HepG2 (cell line): ENCODE measurements around the gene FAM222A. TPM values are rescaled to one million over a fixed set of nuclear protein-coding genes. Genes with fewer than 3 reads are reported as not detected.

Source experiments
- ARNTL ChIP-seq: sonication (generic); formaldehyde crosslinking; IDR thresholded peaks from 2 replicates; pipeline ENCODE4 v1.4.0; 2020; ENCODE audit warnings: mild to moderate bottlenecking, missing genetic modification reagents
- ATF1 ChIP-seq: IDR thresholded peaks from 2 replicates; pipeline ENCODE4 v1.6.1; 2016; ENCODE audit warnings: mild to moderate bottlenecking, control low read depth
- BCL6 ChIP-seq: IDR thresholded peaks from 2 replicates; pipeline ENCODE4 v1.6.1; 2016; ENCODE audit warnings: missing genetic modification reagents, missing compliant biosample characterization
- BHLHE40 ChIP-seq: IDR thresholded peaks from 2 replicates; pipeline ENCODE4 v1.6.1; 2011; ENCODE audit warnings: low read length, improper control_type of control experiment
- CERS6 ChIP-seq: sonication (generic); formaldehyde crosslinking; IDR thresholded peaks from 2 replicates; pipeline ENCODE4 v1.5.0; 2020; ENCODE audit warnings: missing genetic modification reagents
- CREM ChIP-seq, 2 experiments: sonication (generic) in 1 of 2; formaldehyde crosslinking in 1 of 2; IDR thresholded peaks; 2 replicates each; pipeline versions ENCODE4 v1.4.0 to v1.6.1; 2016 to 2020; ENCODE audit warnings: antibody characterized with exemption in 1 of 2, mild to moderate bottlenecking in 1 of 2, missing genetic modification reagents in 1 of 2
- ELF3 ChIP-seq: IDR thresholded peaks from 2 replicates; pipeline ENCODE4 v1.6.1; 2016; ENCODE audit warnings: missing genetic modification reagents, missing compliant biosample characterization
- HIC2 ChIP-seq: sonication (generic); formaldehyde crosslinking; IDR thresholded peaks from 2 replicates; pipeline ENCODE4 v1.9.0; 2022; ENCODE audit warnings: low read depth, missing genetic modification reagents
- HMG20A ChIP-seq: IDR thresholded peaks from 2 replicates; pipeline ENCODE4 v1.6.1; 2016; ENCODE audit warnings: borderline replicate concordance
- HNF1B ChIP-seq: sonication (generic); formaldehyde crosslinking; IDR thresholded peaks from 2 replicates; pipeline ENCODE4 v1.5.1; 2020; ENCODE audit warnings: mild to moderate bottlenecking, moderate library complexity, missing genetic modification reagents
- HOXA3 ChIP-seq: sonication (generic); formaldehyde crosslinking; IDR thresholded peaks from 2 replicates; pipeline ENCODE4 v1.5.0; 2020; ENCODE audit warnings: missing genetic modification reagents
- JARID2 ChIP-seq: sonication (generic); formaldehyde crosslinking; IDR thresholded peaks from 2 replicates; pipeline ENCODE4 v1.8.1; 2023; ENCODE audit warnings: missing genetic modification reagents, inconsistent platforms; ENCODE audit not compliant: insufficient replicate concordance
- MXI1 ChIP-seq: IDR thresholded peaks from 3 replicates; pipeline ENCODE4 v1.6.1; 2012; ENCODE audit warnings: low read depth, low read length, inconsistent platforms, borderline replicate concordance
- NFYB ChIP-seq: sonication (generic); formaldehyde crosslinking; IDR thresholded peaks from 2 replicates; pipeline ENCODE4 v1.4.0; 2020; ENCODE audit warnings: missing genetic modification reagents
- REPIN1 ChIP-seq: sonication (generic); formaldehyde crosslinking; IDR thresholded peaks from 2 replicates; pipeline ENCODE4 v1.8.0; 2022; ENCODE audit warnings: missing genetic modification reagents, low read depth, mild to moderate bottlenecking, borderline replicate concordance
- SOX5 ChIP-seq: IDR thresholded peaks from 2 replicates; pipeline ENCODE4 v1.6.1; 2016; ENCODE audit warnings: borderline replicate concordance
- ZBTB3 ChIP-seq: sonication (generic); formaldehyde crosslinking; IDR thresholded peaks from 2 replicates; pipeline ENCODE4 v1.4.0; 2020; ENCODE audit warnings: low read depth, mild to moderate bottlenecking, moderate library complexity, missing genetic modification reagents, borderline replicate concordance
- ZNF12 ChIP-seq: sonication (generic); formaldehyde crosslinking; IDR thresholded peaks from 2 replicates; pipeline ENCODE4 v1.5.0; 2020; ENCODE audit warnings: missing genetic modification reagents
- ZNF138 ChIP-seq: sonication (generic); formaldehyde crosslinking; IDR thresholded peaks from 2 replicates; pipeline ENCODE4 v1.5.0; 2020; ENCODE audit warnings: mild to moderate bottlenecking, low read depth, missing genetic modification reagents
- ZNF160 ChIP-seq: sonication (generic); formaldehyde crosslinking; IDR thresholded peaks from 2 replicates; pipeline ENCODE4 v1.8.0; 2022; ENCODE audit warnings: mild to moderate bottlenecking, inconsistent platforms, missing genetic modification reagents
- polyA plus RNA-seq, 8 experiments: library from polyadenylated mRNA; depleted of rRNA in 3 of 8; stranded (reverse) in 7 of 8; unstranded in 1 of 8; fragments of >200 nt; fragmentation: Illumina TruSeq in 4 of 8; extraction: Trizol in 4 of 8; gene quantifications; 2 replicates each; pipeline versions ENCODE4 v1.2.1 to v1.2.3, GENCODE V29; 2011 to 2016; ENCODE audit warnings: low read depth in 4 of 8, missing spikeins in 1 of 8, mixed read lengths in 1 of 8; ENCODE audit not compliant: insufficient read depth in 1 of 8
- total RNA-seq, 5 experiments: library from RNA; depleted of rRNA; stranded (reverse); fragments of >200 nt; fragmentation: Illumina TruSeq; extraction: Trizol; gene quantifications; 2 replicates each; pipeline ENCODE4 v1.2.3, GENCODE V29; 2016; ENCODE audit warnings: low read depth in 1 of 5
- TF ChIP-seq, protein P1 (sequence below): sonication (generic); formaldehyde crosslinking; IDR thresholded peaks from 2 replicates; pipeline ENCODE4 v1.9.0; 2021; ENCODE audit warnings: missing genetic modification reagents, borderline replicate concordance

FAM222A gene
- total and polyA plus RNA-seq, 2 of the 13 experiments (the other 11 are each of a cell fraction or from before 2014, with no cell fraction given): 2.7 to 9.6 TPM

DNA sequence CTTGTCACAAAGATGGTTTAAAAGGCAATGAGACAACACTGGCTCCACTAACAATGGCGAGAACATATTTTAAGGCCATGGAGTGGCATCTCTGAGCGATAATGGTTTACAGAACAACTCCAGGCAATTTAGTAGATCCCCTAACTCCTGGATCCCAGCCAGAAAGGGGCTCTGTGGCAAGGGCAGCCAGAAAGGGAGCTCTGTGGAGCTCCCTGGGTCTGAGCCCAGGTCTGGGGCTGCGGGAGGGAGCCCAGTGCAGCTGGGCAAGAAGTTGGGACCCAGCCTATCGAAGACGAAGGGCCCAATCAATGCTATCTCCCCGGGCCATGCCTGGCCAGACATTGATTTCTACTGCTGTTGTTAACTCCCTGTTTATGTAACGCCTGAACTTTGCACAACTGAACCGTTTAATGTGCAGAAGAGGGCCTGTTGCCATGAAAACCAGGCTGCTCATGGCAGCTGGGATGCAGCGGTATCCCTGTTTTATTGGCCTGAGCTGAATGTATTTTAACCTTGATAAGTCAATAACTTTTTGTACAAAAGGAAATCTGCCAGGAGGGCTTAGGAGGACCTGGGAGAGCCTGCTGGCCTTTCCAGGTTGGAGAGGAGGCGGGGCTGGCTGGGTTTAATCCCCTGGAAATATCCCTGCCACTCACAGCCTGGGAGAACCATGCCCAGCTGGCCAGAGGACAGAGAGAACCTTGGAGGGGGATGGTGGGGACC, 6.7 kb upstream of the FAM222A start (continued):
- TF ChIP-seq ZBTB3 (CRISPR knock-in tag) (no peak), NFYB (CRISPR knock-in tag) (no peak), CREM (IDR thresholded peaks at IDR 0.05) (peak; percentile 61), CREM (CRISPR knock-in tag; IDR thresholded peaks at IDR 0.05) (no peak), REPIN1 (CRISPR knock-in tag) (peak; percentile 56; the same call in 1 of the 2 replicates), HNF1B (CRISPR knock-in tag) (peak; percentile 53; the same call in 1 of the 2 replicates), CERS6 (no peak), JARID2 (CRISPR knock-in tag) (no peak), ZNF160 (CRISPR knock-in tag) (no peak), HMG20A (CRISPR knock-in tag) (peak; percentile 58; the same call in 1 of the 2 replicates), ZNF138 (no peak), HIC2 (no peak), ARNTL (peak; percentile 21; the same call in 1 of the 2 replicates), ATF1 (CRISPR knock-in tag) (no peak), SOX5 (CRISPR knock-in tag) (peak; percentile 51; the same call in 1 of the 2 replicates), BHLHE40 (0 out of 2 replicates have a peak, but pooled peaks have one; percentile 16), ZNF12 (CRISPR knock-in tag) (no peak), BCL6 (CRISPR knock-in tag) (peak; percentile 60; the same call in 1 of the 2 replicates), HOXA3 (peak; percentile 62; the same call in 1 of the 2 replicates), MXI1 (peak; percentile 67; the same call in 1 of the 3 replicates), ELF3 (CRISPR knock-in tag) (no peak)
- TF ChIP-seq, protein P1, sequence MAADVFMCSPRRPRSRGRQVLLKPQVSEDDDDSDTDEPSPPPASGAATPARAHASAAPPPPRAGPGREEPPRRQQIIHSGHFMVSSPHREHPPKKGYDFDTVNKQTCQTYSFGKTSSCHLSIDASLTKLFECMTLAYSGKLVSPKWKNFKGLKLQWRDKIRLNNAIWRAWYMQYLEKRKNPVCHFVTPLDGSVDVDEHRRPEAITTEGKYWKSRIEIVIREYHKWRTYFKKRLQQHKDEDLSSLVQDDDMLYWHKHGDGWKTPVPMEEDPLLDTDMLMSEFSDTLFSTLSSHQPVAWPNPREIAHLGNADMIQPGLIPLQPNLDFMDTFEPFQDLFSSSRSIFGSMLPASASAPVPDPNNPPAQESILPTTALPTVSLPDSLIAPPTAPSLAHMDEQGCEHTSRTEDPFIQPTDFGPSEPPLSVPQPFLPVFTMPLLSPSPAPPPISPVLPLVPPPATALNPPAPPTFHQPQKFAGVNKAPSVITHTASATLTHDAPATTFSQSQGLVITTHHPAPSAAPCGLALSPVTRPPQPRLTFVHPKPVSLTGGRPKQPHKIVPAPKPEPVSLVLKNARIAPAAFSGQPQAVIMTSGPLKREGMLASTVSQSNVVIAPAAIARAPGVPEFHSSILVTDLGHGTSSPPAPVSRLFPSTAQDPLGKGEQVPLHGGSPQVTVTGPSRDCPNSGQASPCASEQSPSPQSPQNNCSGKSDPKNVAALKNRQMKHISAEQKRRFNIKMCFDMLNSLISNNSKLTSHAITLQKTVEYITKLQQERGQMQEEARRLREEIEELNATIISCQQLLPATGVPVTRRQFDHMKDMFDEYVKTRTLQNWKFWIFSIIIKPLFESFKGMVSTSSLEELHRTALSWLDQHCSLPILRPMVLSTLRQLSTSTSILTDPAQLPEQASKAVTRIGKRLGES (CRISPR knock-in tag): no peak
